GM19025 (cell line): ENCODE measurements around the gene DCTD.
"Not testable (repeated sequence)": the region's sequence is repeated elsewhere in the genome, so short reads cannot be mapped to it uniquely, and the experiment has no call there.

ENCODE experiments used
- ATAC-seq: cut with Tn5 transposase; IDR thresholded peaks from one replicate; pipeline ENCODE4 v1.9.1; 2021; ENCODE audit warnings: mild to moderate bottlenecking, low read depth, moderate library complexity; ENCODE audit not compliant: unreplicated experiment

Gene DCTD

GRCh38 chr4:182922501-182923284 lies 5.5 kb upstream of the DCTD start:
- ATAC-seq, result no peak

DNA sequence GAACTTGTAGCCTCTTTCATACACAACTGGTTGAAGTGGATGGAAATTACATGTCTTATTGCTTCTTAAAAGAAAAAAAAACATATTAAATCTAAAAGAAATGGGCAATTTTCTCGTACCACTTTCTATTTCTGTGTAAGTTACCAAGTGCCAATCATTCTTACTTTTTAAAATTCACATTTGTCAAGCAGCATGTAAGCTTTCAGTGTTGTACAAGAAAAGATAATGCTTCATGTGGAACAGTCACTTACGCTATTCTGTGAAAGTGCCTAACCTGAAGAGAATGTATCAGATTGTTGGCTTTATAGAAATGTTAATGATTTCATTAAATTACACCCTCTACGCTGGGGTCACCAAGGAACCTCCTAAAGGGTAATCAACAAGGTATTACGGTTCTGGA lies 4.4 kb upstream of the DCTD start:
- ATAC-seq, result no peak

GRCh38 chr4:182920676-182921075 lies 3.5 kb upstream of the DCTD start:
- no peak for ATAC-seq

DNA sequence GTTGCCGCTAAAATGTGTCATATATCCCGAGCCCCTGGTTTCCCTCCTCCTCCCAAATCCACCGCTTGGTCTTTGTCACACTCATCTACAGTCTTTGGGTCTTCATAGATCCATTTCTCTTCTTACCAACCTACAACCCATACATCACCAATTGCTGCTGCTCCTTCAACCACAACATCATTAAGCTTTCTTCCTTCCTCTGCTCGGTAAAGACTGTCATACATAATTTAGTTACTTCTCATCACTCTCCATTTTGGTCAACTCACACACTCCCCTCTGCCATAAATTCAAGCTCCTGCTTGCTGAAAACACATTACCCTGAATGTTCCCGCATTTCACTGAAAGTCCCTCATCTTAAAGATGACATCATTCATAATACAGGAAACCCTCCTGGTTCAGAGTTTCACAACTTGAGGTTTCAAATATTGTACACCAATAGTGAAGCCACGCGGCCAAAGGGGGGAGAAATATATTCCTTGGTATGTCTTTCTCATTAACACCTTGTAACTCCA lies 1.7 kb upstream of the DCTD start:
- peak; percentile 18 for ATAC-seq

DNA sequence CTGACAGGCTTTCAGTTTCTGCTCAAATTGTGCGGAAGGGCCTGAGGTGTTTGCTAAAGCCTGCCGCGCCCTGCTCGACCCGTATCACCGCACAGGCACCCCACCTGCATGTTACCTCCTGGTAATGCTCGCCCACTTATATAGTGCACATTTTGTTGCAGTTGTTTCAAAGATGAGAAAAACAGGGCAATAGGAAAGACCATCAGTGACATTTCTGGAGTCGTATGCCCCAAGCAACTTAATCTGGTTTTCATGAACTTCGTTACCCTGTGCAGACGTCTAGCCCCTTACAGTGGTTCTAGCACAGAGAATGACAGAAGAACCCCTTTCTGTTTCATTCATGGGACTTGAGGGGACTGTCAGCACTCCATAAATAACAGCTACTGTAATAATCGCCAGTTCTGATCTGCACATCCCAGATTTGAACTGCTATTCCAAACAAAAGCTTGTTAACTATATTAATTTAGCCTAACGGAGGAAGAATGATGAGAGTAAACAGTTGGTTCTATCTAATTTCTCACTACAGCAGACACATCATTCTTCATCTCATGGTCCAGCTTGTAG lies 940 bp upstream of the DCTD start:
- ATAC-seq, result peak; percentile 8

DNA sequence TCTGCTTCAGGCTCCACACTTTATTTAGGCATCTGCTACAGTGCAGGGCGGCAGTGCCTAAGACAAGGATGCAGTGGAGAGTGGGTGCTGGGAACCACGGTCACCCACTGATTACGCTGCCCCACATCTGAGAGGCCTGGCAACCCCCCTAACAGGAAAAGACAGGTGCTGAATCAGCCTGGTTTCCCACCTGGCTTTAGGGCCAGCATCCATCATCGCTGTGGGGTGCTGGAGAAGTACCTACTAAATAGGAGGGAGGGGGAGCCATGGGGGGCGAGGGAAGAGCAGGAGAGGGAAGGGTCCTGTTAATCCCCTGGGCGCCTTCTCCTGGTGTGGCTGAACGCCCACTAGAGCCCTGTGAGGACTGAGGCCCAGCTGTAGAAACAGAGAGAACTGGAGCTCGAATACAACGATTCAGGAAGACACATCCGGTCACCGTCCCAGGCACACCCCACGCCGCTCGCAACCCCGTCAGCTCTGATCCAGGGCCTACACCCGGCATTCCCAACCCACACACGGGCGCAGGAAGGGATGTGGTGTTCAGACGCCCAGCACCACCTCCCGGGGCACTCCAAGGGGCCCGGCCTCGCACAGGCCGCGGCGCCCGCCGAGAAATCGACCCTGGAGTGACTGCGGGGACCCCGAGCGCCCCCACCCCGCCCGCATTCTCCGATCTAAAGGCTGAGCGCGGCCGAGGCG lies 554 bp downstream of the DCTD start:
- peak; percentile 18 for ATAC-seq

DNA sequence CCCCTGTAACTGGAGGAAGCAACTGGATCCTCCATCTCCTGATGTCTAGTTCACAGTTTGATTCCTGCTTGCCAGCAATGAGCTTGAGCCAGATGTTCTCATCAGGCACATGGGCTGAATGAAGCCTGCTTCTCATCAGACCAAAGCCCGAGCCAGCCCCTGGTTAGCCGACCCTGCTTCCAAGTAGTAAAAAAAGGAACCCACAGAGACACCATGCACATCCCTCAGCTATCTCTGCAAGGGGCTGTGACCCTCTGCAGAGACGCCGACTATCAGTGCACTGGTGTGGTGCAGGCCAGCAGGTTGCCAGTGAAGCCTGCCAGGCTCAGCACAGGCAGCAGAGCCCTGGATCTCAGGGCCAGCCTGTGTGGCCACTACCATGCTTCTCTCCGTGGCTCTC lies 2.8 kb downstream of the DCTD start:
- no peak for ATAC-seq

DNA sequence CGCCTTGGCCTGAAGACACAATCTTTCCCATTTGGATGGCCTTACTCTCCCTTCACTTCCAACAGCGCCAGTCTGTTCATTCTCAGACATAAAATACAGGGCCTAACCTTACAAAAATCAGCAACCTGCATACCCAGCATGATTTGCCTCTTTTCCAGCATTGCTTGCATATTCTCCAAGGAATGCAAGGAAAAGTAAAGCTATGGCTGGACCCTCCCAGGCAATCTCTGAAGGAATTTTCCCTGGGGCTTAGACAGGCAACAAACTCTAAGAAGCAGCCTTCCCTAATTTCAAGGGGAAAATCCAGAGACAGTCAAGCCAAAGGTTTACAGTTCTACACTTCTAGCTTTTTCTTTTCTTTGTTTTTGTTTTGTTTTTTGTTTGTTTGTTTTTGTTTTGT lies 3.6 kb downstream of the DCTD start:
- no peak for ATAC-seq

DNA sequence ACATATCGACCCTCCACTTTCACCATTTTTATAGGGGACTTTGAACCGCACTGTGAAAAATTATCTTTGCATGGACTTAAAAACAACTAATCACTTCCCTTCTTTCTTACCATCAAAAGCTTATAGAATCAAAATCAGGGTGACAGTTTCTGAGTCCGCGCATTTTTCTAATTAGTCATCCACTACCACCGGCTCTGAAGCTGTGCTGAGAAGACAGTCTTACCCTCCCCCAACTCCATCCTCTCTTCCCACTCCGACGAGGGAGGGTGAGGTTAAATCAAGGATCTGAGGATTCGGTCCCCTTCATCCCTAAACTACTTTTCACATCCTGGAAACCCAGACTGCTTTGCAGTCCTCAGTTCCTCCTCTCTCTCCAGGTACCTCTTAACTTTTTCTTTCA lies 4.2 kb downstream of the DCTD start:
- ATAC-seq, result no peak

- no peak for ATAC-seq
Measured at GRCh38 chr4:182908124-182908523, 9.1 kb downstream of the DCTD start.

GRCh38 chr4:182907396-182907795 lies 9.8 kb downstream of the DCTD start:
- ATAC-seq, result no peak

GRCh38 chr4:182906786-182907185 lies 10.4 kb downstream of the DCTD start:
- no peak for ATAC-seq

DNA sequence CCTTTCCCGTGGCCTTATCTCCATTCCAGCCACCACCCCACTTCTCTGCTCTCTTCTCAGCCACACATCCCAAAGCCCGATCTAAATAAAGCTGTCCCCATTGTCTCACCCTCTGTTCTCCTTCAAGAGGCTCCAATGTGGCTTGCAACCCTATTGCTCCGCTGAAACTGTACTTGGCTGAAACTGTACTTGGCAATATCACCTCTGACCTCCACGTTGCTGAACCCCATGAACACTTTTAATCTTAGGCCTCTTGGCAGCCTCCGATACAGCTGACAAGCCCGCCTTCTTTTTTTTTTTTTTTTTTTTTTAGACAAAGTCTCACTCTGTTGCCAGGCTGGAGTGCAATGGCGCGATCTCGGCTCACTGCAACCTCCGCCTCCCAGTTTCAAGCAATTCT lies 12.1 kb downstream of the DCTD start:
- no peak for ATAC-seq

DNA sequence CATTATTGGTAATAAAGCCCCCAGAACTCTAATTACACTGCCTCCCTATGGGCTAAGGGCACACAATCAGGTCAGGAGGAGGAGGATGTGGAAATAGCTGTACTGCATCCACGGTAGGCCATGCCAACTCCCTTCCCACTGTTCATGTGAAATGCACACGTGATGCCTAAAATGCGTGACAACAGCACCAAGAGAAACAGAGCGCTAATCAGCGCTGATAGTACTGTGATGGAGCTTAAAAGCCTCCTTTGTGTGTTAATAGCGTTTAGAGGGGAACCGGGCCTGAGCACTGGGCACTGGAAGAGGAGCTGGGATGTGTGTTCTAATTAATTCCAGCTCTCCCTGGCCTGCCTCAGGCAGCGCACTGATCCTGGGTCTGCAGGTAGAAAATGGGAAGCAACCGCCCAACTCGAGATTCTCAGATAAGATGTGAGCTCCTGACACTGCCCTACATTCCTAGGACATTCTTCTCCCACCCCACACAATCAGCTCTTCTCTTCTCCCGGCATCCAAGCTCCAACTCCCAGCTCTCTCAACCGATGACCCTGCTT lies 12.9 kb downstream of the DCTD start:
- no peak for ATAC-seq

DNA sequence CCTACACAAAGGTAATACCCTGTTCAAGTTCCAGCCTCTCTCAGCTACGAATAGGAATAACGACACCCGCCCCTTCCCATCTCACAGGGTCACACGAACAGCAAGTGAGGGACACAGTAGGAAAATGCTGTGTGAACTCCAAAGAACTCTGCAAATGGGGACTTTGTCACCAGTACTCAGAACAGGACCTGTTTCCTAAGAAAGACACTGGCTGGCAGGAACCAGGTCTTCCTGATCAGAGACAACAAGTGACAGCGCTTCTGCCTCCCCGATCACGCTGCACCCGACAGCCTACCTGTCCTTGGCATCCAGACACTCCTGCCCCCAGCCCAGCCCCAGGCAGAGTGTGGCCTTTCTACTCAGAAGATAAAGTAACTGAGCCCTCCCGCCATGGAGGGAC lies 14.2 kb downstream of the DCTD start:
- no peak for ATAC-seq

GRCh38 chr4:182901337-182901736 lies 15.8 kb downstream of the DCTD start:
- ATAC-seq, result no peak

- ATAC-seq, result not testable (repeated sequence)
Measured at GRCh38 chr4:182900021-182900420, 17.2 kb downstream of the DCTD start.

GRCh38 chr4:182898479-182898799 lies 18.7 kb downstream of the DCTD start:
- ATAC-seq, result no peak

GRCh38 chr4:182897601-182898478 lies 19.3 kb downstream of the DCTD start:
- no peak for ATAC-seq

DNA sequence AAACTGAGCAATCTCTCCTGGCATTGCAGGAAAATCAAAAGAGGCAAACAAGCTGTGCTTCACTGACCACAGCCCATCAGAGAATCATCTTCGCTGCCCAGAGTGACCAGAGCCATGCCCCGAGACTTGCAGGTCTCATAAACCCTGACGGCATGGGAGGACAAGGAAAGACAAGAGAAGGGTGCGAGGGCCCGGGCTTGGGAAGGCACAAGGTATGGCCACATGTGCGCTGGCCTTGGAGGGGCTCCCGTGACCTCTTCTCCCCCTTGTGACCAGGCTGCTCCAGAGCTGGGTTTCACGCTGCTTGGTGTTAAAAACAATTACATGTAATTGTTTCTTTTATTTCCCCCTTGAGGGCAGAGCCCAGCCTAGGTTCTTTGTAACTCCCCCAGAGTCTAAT lies 20.8 kb downstream of the DCTD start:
- ATAC-seq, result no peak
